ENCODE measurements around the gene SEPTIN2.
"Not testable (repeated sequence)": the region's sequence is repeated elsewhere in the genome, so short reads cannot be mapped to it uniquely, and the experiment has no call there.

Gene SEPTIN2

DNA sequence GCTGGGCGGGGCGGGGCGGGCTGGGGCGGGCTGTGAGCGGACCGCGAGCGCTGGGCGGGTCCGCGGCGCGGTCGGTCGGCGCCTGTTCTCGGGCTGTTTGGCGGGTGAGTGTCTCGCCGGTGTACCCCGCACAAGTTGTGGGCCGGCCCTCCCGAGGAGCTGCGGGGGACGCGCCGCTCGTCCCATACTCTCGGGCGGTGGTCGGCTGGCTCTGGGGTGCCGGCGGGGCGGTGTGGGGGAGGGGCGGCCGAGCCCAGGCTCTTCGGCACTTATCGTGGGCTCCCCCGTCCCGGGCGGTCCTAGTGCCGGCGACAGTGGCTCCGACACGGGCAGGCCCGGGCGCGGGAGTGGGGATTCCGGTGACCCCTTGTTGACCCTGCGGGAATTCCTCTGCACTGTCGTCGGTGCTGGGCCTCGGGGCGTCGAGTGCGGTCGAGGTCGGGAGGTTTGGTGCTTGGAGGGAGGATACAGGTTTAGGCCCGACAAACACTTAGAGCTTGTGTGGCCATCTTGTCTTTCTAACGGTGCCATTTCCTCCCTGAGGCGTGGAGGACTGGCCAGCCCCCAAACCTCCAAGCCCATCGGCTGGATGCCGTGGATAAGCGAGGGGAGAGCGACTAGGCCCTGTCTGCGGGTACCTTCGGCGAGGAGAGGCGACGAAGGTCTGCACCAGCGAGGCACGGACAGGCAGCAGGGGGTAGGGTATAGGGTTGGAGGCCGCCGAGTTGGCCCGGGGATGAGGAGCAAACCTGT is at the start of gene SEPTIN2:
SEPTIN2 (plus strand) TSS at position 47 of the 753 bp plus-strand sequence. CDS start 8,308 bp downstream, outside the sequence.
- no peak for DNase-seq (ENCODE audit: low read depth in 2 of 2)

DNA sequence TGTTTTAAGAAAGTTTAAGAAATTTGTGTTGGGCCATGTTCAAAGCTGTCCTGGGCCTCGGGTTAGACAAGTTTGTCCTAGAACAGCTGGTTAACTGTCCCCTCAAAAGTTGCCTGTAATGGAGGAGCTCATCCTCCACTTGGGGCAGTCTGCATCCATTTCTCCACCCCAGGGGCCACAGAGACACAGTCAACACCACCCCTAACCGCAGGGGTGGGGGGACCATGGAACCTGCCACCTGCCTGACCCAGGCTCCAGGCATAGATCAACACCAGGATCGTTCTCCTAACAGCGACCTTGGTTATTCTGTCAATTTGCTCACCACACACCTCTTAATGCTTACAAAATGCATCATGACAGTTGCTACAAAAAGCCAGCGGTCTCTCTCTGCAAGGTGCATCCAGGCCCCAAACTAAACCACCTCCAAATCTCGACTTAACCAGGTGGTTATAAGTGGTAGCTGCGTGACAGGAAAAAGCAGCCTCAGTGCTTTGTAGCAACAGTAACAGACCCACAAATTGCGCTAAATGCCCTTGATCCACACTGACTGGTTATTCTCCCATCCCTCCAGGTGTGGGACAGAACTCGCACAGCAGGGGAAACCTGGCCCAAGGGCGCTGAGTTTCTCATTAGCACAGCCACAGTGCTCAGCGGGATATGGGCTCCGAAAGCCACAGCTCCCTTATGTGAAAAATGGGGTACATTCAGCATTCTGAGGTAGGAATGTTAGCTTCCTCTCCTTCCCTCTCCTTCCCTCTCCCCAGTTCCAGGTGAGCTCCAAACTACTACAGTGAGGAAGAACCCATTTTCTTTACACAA is 48.3 kb upstream of the SEPTIN2 start:
- no peak for DNase-seq (ENCODE audit: low read depth in 2 of 2)

DNA sequence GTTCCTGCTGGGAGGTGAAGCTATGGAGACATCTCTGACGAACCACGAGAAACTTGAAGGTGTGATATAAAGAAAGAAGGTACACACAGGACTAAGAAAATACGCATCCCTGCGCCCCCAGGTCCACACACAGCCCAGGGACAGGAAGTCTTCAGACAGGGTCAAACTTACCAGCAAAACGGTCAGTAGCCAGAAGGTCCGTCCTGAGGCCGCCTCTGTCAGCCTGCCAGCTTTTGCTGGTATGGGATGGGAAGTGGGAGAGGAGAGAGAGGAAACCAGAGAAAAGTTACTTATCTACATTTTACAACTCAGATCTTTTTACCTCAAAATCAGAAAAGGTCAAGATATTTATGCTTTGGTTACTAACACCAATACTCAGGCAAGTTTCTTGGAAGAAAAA is 47.4 kb upstream of the SEPTIN2 start:
- no peak for DNase-seq (ENCODE audit: low read depth in 2 of 2)

DNA sequence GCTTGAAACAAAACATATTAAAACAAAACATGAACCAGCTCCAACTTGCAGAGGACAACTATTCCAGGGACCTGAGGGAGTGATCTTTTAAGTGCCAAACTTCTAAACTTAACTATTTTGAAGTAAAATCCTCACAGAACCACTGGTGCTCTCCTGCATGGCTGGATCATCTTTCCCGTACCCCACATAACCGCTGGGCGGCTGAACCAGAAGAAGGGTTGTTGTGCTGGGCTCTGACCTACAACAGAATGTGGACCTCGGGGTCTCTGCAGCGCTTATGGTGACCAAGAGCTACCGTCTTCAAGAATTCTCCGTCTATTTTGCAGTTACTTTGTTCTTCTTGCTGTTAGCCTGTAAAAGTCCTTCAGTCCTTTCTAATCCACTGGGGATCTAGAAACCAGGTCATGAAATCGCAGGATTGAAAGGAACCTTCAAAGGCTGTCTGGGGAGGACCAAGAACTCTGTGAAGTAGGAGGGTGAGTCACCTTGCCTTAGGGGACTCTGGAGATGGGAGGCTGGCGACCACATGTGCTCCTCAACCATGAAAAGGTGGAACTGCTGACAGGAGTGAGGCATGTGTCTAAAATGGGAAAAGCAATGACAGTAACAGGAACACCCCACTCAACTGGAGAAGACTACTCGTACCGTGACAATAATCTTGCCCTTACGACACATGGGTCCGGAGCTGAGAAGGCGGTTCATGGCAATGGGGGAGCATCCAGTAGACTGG is 46.8 kb upstream of the SEPTIN2 start:
- DNase-seq (ENCODE audit: low read depth in 2 of 2): no peak

DNA sequence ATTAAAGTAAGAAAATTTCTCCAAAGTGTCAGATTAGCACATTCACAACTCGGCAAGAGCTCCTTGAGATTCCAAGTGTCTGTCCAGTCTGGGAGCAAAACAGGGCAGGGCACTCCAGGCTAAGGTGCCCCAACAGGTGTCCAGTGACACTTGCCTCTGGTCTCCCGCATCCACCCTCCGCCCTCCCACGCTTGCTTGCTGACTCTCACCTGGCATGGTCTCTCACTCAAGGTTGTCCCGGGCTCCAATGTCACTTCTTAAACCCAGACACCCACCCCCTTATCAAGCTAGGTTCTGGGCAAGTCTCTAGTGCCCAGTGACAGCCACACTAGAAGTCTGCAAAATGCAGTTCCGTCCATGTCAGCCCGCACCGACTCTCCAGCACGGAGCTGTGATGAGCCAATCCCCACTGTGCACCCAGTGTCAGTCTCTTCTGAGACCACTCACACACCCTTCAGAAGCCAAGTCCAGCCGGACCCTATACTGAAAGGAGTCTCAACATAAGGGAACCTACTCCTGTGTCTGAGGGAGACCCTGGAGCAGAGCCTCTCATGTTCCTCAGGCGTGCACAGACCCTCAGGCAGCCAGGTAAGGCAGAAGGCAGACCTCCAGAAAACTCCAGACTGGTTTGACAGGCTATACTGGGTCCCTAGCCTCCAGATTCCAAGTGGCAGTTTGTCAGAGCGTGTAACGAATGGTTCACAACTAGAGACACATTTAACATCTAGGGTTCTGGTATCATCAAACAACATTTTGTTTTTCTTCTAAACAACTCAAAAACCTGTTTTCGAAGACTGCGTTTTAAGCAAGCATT is 45.8 kb upstream of the SEPTIN2 start:
- no peak for DNase-seq (ENCODE audit: low read depth in 2 of 2)

DNA sequence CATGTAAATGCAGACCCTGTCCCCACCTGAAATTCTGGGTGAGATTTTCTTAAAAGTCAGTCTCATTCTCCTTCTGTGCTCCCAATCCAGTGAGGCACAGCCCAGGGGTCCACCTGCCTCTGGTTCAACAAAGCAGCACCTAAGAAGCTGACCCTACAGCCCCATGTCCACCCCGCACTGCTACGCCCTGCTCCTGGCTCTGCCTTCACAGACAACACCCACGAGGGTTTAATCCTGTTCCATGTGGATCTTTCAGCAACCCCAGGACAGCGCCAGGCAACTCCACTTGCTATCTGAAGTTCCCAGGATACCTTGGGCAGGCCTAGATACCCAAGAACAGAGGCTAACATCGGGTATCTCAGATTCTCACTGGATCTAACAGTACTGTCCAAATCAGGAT is 45.2 kb upstream of the SEPTIN2 start:
- DNase-seq (ENCODE audit: low read depth in 2 of 2): no peak

DNA sequence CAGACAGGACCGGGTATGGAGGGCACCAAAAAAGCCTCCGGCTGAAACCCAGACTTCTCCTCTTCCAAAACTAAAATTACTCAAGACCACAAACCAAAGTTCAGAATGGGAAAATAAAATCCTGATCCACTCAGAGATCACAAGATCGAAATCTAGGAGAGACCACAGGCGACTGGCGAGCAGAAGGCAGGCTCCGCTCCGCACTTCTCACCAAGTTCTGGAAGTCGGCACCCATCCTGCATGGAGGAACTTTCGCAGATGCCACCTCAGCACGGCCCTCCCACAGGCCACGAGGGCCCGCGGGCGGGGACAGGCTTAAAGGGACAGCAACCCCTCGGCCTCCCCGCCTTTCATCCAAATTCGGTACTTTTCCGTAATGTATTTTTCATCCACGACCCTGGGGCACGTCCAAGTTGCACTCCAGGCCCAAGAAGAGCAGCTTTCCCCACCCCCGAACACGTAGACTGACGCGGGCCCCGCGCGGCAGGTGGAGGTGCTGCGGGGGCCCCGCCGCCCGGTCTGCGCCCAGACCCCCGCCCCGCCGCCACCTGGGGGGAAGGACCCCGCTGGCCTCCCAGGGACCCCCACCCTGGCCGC is 43.9 kb upstream of the SEPTIN2 start:
- DNase-seq (ENCODE audit: low read depth in 2 of 2): peak; percentile 28 to 43

DNA sequence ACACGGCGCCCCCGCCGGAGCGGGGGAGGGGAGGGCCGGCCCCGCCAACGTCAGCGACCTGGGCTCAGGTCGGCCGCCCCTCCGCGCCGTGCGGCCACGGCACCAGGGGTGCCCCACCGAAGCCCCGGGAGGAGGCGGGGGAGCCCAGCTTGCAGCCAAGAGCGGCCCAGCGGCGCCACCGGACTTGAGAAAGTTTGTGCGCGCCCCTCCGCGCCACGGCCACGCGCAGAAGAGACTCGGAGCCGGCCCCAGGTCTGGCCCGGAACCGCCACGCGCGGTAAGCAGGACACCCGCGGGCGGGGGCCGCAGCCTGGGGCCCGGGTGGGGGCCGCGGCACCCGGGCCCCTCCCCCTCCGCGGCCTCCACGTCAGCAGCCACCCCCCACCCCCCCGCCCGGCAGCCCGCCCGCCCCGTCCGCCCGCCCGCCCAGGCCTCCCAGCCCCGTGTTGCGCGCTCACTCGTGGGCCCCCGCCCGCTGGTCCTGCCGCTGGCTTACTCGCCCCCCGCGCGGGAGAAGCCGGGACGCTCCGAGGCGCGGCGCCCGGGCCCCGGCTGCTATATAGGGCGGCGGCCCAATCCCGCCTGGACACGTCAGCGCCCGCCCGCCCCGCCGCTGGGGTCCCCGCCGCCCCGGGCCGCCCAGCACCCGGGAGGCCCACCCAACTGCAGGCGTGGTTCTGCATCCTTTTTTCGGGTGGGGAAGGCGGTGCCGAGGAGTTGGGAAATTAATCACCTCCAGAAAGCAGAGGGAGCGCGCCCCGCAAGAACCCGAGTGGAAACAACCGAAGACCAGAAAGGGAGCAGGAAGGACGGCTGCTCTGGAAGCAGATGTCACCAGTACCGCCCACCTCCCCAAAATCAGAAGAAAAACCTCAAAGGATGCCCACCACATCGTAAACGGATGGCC is 43.2 kb upstream of the SEPTIN2 start:
- DNase-seq (ENCODE audit: low read depth in 2 of 2): peak; percentile 50 to 55

DNA sequence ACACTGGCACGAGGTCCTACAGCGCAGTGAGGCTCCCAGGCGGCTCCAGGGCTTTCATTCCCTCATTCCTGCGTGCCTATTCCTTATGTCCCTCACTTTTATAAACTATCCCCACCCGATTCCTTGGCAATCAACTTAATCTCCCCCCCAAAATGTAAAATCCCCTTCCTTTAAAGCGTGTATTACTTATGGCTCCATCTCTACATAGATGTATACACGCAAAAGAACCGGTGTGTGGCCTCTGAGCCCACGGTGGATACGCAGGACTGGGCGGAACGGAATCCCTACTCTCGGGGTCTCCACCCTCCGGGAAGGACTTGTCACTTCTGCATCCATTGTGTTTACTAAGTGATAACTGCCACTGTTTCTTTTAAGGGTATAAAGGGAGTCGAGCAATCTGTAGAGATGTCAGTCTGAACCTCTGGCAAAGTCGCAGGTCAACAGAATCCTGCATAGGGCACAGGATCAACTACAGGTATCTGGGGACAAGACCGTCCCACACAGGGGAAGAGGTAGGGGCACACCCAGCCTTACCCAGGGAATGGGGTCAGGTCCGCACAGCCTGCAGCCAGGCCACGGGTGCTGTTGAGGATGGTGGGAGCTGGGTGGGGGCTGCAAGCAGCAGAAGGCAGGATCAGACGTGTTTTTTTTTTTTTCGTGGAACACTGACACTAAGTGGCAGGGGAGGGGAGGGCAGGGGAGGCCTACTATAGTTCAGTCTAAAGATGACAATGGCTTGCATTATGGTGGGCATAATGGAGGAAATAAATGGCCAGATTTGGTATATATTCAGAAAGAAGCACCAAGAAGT is 42.3 kb upstream of the SEPTIN2 start:
- DNase-seq (ENCODE audit: low read depth in 2 of 2): no peak

DNA sequence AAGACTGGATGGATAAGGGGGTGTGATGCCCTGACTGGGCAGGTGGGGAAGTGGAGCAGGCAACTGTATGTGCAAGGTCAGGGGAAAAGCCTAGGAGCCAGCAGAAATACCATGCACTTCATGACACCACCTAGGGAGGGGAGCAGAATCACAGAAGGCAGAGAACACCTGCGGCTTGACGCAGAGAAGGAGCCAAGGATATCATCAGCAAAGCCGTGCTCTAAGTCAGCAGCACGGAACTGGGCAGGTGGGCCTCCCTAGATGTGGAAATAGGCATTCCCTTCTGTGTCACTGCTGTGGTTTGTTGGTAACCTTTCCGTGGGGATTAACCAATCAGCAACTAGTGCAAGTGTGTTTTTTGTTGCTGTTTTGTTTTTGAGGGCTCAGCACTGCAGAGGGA is 41.6 kb upstream of the SEPTIN2 start:
- no peak for DNase-seq (ENCODE audit: low read depth in 2 of 2)

DNA sequence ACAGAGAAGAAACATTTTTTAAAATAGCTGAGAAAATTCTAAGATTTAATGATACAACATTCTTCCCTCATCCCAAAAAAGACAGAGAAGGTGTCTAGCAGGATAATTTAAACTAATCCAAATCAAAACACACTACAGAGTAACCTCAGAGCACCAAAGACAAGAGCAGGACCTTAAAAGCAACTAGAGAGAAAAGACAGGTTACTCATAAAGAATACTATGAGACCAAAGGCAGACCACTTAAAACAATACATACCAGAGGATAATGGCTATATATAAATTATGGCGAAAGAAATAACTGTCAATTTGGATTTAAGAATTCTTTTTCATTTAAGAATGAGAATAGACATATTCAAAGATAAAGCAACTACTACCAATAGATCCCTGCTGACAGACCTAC is 40.2 kb upstream of the SEPTIN2 start:
- no peak for DNase-seq (ENCODE audit: low read depth in 2 of 2)

DNA sequence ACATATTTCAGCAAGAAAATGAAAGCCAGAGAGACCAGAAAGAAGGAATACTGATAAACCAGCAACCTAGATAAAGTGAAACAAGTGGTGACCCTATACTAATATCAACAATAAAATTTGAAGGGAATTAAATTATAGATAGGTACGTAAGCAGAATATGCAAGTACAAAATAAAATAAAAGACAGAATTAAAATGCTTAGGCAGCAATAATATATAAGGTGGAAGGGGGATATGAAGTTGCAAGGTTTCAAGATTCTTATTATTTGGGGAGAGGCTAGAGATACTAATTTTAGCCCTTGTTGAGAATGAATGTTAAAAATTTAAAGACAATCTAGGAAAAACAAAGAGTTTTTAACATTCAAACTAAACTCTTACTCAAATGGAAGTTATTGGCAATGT is 39.8 kb upstream of the SEPTIN2 start:
- DNase-seq (ENCODE audit: low read depth in 2 of 2): no peak

DNA sequence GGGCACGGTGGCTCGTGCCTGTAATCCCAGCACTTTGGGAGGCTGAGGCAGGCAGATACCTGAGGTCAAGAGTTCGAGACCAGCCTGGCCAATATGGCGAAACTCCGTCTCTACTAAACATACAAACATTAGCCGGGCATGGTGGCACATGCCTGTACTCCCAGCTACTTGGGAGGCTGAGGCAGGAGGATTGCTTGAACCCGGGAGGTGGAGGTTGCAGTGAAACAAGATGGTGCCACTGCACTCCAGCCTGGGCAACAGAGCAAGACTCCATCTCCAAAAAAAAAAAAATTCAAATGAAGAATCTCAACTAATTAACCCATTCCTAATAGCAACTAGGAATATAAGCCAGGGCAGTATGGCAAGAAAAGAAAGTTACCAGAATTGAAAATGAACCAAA is 37.4 kb upstream of the SEPTIN2 start:
- DNase-seq (ENCODE audit: low read depth in 2 of 2): not testable (repeated sequence)

DNA sequence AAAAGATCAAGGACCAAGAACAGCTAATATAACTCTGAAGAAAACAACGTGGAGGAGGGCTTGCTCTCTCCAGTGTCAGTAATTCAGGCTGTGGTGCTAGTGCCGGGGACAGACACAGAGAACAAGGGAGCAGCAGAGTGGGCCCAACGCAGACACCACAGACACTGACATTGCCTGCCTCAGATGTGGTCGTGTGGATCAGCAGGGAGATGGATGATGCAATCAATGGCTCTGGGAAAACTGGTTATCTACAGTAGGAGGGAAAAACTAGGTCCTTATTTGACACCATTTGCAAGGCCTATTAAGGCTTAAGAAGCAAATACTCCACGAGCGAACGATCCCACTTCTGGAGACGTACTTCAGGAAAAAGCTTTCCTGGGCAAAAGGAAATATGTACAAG is 36.3 kb upstream of the SEPTIN2 start:
- no peak for DNase-seq (ENCODE audit: low read depth in 2 of 2)

DNA sequence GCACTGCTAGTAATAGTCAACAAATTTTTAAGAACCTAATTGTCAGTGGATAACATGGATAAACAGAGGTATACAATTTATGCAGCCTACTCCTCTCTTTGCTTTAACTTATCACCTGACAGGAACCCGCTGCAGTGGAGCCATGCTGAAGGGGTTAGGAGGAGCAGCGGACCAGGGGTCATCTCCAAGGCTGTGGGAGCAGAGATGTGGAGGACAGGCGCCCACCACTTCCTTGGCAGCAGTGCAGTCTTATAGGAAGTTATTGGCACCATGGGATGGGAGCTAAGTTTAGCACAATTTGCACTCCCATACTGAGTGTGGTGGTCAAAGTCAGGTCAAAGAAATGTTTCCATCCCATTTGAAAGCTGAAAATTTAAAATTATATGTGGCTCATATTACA is 35.9 kb upstream of the SEPTIN2 start:
- DNase-seq (ENCODE audit: low read depth in 2 of 2): no peak

DNA sequence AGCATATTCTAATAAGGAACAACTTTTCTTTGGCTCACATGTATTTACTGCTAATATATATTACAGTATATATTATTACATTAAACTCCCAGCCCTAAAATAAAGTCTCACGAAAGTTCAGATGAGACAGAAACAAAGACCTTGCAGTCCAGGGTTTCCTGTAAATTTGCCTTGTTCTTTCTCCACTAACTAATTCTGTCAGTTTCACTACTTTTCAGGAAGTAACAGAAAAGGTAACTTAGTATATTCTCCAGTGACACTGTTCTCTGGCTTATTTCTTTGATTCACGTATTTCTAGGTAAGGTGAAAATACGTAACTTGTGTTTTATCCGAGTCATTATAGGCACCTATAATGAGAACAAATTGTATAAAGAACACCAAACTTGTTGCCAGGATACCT is 35.4 kb upstream of the SEPTIN2 start:
- no peak for DNase-seq (ENCODE audit: low read depth in 2 of 2)

DNA sequence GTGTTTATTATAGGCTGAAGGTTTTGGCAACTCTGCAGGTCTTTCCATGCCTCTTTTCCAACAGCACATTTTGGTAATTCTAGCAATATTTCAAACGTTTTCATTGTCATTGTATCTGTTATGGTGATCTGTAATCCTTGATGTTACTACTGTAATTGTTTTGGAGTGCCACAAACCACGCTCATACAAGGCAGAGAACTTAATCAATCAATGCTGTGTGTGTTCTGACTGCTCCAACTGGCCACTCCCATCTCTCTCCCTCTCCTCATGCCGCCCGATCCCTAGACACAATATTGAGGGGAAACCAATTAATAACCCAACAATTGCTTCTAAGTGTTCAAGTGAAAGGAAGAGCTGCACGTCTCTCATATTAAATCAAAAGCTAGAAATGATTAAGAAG is 33.2 kb upstream of the SEPTIN2 start:
- no peak for DNase-seq (ENCODE audit: low read depth in 2 of 2)

DNA sequence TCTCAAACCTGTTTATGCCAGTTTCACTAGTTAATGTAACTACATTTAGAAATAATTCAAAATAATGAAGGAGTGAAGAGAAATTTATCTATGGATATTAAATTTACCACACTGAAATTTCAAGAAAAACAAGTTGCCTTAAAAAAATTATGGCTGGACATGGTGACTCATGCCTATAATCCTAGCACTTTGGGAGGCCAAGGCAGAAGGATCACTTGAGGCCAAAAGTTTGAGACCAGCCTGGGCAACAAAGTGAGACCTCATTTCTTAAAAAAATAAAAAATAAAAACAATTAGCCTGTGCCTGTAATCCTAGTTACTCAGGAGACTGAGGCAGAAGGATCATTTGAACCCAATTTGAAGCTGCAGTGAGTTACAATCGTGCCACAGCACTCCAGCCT is 30.1 kb upstream of the SEPTIN2 start:
- no peak for DNase-seq (ENCODE audit: low read depth in 2 of 2)

DNA sequence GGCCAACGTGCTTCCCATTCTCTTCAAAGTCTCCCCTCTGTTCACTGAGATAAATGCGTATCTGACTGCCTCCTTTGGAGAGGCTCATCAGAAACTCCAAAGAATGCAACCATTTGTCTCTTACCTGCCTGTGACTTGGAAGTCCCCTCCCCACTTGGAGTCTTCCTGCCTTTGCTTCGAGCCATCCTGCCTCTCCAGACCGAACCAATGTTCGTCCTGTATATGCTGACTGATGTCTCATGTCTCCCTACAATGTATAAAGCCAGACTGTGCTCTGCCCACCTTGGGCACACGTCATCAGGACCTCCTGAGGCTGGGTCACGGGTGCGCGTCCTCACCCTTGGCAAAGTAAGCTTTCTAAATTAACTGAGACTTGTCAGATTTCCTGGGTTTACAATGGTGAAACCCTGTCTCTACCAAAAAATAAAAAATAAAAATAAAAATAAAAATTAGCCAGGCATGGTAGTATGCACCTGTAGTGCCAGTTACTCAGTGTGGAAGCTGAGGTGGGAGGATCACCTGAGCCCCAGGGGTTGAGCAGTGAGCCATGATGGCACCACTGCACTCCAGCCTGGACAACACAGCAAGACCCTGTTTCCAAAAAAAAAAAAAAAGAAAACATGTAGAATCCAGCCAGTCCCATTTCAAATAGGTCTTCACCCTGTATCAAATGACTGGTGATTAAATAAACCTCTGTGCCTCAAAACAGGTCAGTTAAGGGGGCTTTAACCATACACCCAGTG is 29.2 kb upstream of the SEPTIN2 start:
- DNase-seq (ENCODE audit: low read depth in 2 of 2): no peak
